Liver (tissue), 9 donors: Measurements from ENCODE around the gene PGAP3. TPM values are rescaled to one million over a fixed set of nuclear protein-coding genes. Genes with fewer than 3 reads are reported as not detected.
A peak's percentile ranks its signal among the peaks of the same experiment; 100 is the strongest.

Experiments
- DNase-seq: peaks from one replicate; pipeline ENCODE4 v3.0.0-alpha.2; 2017; ENCODE audit warnings: low spot score
- H3K27ac ChIP-seq, 2 donors: one replicate each; pipeline ENCODE4 v1.7.0; 2013; ENCODE audit warnings: inconsistent platforms in 2 of 2, low read length in 2 of 2, control low read depth in 1 of 2, low read depth in 1 of 2, mild to moderate bottlenecking in 1 of 2
- H3K27me3 ChIP-seq, 4 donors: one replicate each; pipeline versions ENCODE4 v1.6.1 to v1.7.0; 2013; ENCODE audit warnings: low read length in 3 of 4, inconsistent platforms in 1 of 4, mild to moderate bottlenecking in 1 of 4, moderate library complexity in 1 of 4; ENCODE audit not compliant: control insufficient read depth in 4 of 4, insufficient read depth in 4 of 4
- H3K36me3 ChIP-seq, 4 donors: one replicate each; pipeline versions ENCODE4 v1.6.1 to v1.7.0; 2013; ENCODE audit warnings: low read length in 3 of 4, mild to moderate bottlenecking in 3 of 4, low read depth in 1 of 4, moderate library complexity in 1 of 4; ENCODE audit not compliant: control insufficient read depth in 4 of 4, insufficient read depth in 3 of 4
- H3K4me1 ChIP-seq, 4 donors: one replicate each; pipeline versions ENCODE4 v1.6.1 to v1.7.0; 2013; ENCODE audit warnings: low read length in 3 of 4, mild to moderate bottlenecking in 3 of 4, moderate library complexity in 1 of 4; ENCODE audit not compliant: control insufficient read depth in 4 of 4, insufficient read depth in 4 of 4
- H3K4me3 ChIP-seq, 3 donors: one replicate each; pipeline versions ENCODE4 v1.6.1 to v1.7.0; 2013; ENCODE audit warnings: low read length in 3 of 3, control low read depth in 1 of 3, low read depth in 1 of 3, mild to moderate bottlenecking in 1 of 3
- H3K9ac ChIP-seq, 2 donors: one replicate each; pipeline ENCODE4 v1.7.0; 2013; ENCODE audit warnings: low read length in 2 of 2, mild to moderate bottlenecking in 2 of 2, moderate library complexity in 2 of 2, control low read depth in 1 of 2, low read depth in 1 of 2
- H3K9me3 ChIP-seq, 4 donors: one replicate each; pipeline versions ENCODE4 v1.6.1 to v1.7.0; 2013; ENCODE audit warnings: low read length in 3 of 4; ENCODE audit not compliant: control insufficient read depth in 4 of 4
- ATF3 ChIP-seq: IDR thresholded peaks from 2 replicates; pipeline ENCODE4 v1.6.1; 2016; ENCODE audit warnings: antibody characterized with exemption
- CTCF ChIP-seq: fragments of 150-350 bp; IDR thresholded peaks from 2 replicates; pipeline ENCODE4 v1.5.1; 2017; ENCODE audit warnings: improper control_type of control experiment, low read depth, low read length; ENCODE audit not compliant: missing input control
- EGR1 ChIP-seq, 2 donors: IDR thresholded peaks; 2 replicates each; pipeline ENCODE4 v1.6.1; 2016 to 2018; ENCODE audit warnings: antibody characterized with exemption in 2 of 2, low read depth in 2 of 2
- FOXA1 ChIP-seq: IDR thresholded peaks from 2 replicates; pipeline ENCODE4 v1.6.1; 2016; ENCODE audit warnings: antibody characterized with exemption
- FOXA2 ChIP-seq: IDR thresholded peaks from 2 replicates; pipeline ENCODE4 v1.6.1; 2016; ENCODE audit warnings: antibody characterized with exemption
- GABPA ChIP-seq, 2 donors: IDR thresholded peaks in 1 of 2; conservative IDR thresholded peaks in 1 of 2; 2 replicates each; pipeline ENCODE4 v1.6.1; 2016; ENCODE audit warnings: antibody characterized with exemption in 2 of 2, mild to moderate bottlenecking in 1 of 2, moderate library complexity in 1 of 2
- HNF4A ChIP-seq, 2 donors: conservative IDR thresholded peaks; 2 replicates each; pipeline ENCODE4 v1.6.1; 2016; ENCODE audit warnings: antibody characterized with exemption in 2 of 2, mild to moderate bottlenecking in 2 of 2
- HNF4G ChIP-seq: IDR thresholded peaks from 2 replicates; pipeline ENCODE4 v1.6.1; 2016; ENCODE audit warnings: antibody characterized with exemption
- JUND ChIP-seq, 2 donors: IDR thresholded peaks; 2 replicates each; pipeline ENCODE4 v1.6.1; 2016; ENCODE audit warnings: antibody characterized with exemption in 2 of 2
- MAX ChIP-seq: IDR thresholded peaks from 2 replicates; pipeline ENCODE4 v1.6.1; 2016; ENCODE audit warnings: antibody characterized with exemption
- NR2F2 ChIP-seq: IDR thresholded peaks from 2 replicates; pipeline ENCODE4 v1.6.1; 2016; ENCODE audit warnings: antibody characterized with exemption
- RAD21 ChIP-seq, 2 donors: IDR thresholded peaks; 2 replicates each; pipeline ENCODE4 v1.6.1; 2016; ENCODE audit warnings: antibody characterized with exemption in 2 of 2, mild to moderate bottlenecking in 2 of 2
- REST ChIP-seq: IDR thresholded peaks from 2 replicates; pipeline ENCODE4 v1.6.1; 2016; ENCODE audit warnings: antibody characterized with exemption, mild to moderate bottlenecking
- RXRA ChIP-seq, 2 donors: IDR thresholded peaks; 2 replicates each; pipeline ENCODE4 v1.6.1; 2017 to 2018; ENCODE audit warnings: antibody characterized with exemption in 2 of 2, mild to moderate bottlenecking in 1 of 2
- SP1 ChIP-seq: IDR thresholded peaks from 2 replicates; pipeline ENCODE4 v1.6.1; 2018; ENCODE audit warnings: antibody characterized with exemption, mild to moderate bottlenecking
- TAF1 ChIP-seq: conservative IDR thresholded peaks from 2 replicates; pipeline ENCODE4 v1.6.1; 2016; ENCODE audit warnings: antibody characterized with exemption, mild to moderate bottlenecking
- YY1 ChIP-seq: IDR thresholded peaks from 2 replicates; pipeline ENCODE4 v1.6.1; 2016; ENCODE audit warnings: antibody characterized with exemption, mild to moderate bottlenecking
- ZBTB33 ChIP-seq: IDR thresholded peaks from 2 replicates; pipeline ENCODE4 v1.6.1; 2016; ENCODE audit warnings: antibody characterized with exemption
- WGBS: extraction: QIAGEN DNeasy Blood & Tissue Kit; methylation state at CpG from one replicate; pipeline ENCODE4 v1.1.7; 2013; 5-methylcytosine and 5-hydroxymethylcytosine counted together
- polyA plus RNA-seq, 2 donors: library from polyadenylated mRNA; stranded (reverse) in 1 of 2; unstranded in 1 of 2; fragments of 200-250 nt in 1 of 2; fragments of >200 nt in 1 of 2; fragmentation: Nextera tagmentation in 1 of 2; extraction: Ambion mirVana in 1 of 2; gene quantifications; one replicate each; pipeline versions ENCODE4 v1.2.1 to v1.2.3, GENCODE V29; 2013 to 2015
- total RNA-seq, 2 donors: library from RNA; depleted of rRNA; stranded (reverse); fragments of >200 nt; gene quantifications; one replicate each; pipeline ENCODE4 v1.2.3, GENCODE V29; 2014
- donor health status: healthy.
- donor health status: healthy.
- donor health status: healthy.
- donor health status: healthy.
- donor health status: healthy.

PGAP3 gene
- total and polyA plus RNA-seq, 4 donors = 7.9 to 19.5 (median 14.0) TPM

GRCh38 chr17:39655105-39655504 lies 32.8 kb downstream of the PGAP3 start:
- no peak for TF ChIP-seq ZBTB33
- no peak overlapping the region for H3K4me3 ChIP-seq
- no peak overlapping the region for H3K9ac ChIP-seq
- no peak overlapping the region for H3K27ac ChIP-seq
- no peaks in the 10 kb centered on the region for H3K27me3 ChIP-seq
- no peaks in the 10 kb centered on the region for H3K9me3 ChIP-seq
- peaks cover 3 to 6% (median 6%) of the 10 kb centered on the region in 4 donors for H3K4me1 ChIP-seq
- no peak for DNase-seq
- H3K36me3 ChIP-seq = peaks cover 0 to 8% (median 4%) of the 10 kb centered on the region in 4 donors
- WGBS = 92% methylated on average over 2 of the region's 2 CpGs

- Histone ChIP-seq H3K4me1 (peaks cover 3 to 6% (median 4%) of the 10 kb centered on the region in 4 donors), H3K36me3 (peaks cover 0 to 7% (median 3%) of the 10 kb centered on the region in 4 donors), H3K9ac (no peak overlapping the region), H3K4me3 (no peak overlapping the region), H3K27me3 (no peaks in the 10 kb centered on the region), H3K27ac (no peak overlapping the region), H3K9me3 (no peaks in the 10 kb centered on the region)
- DNase-seq = peak; percentile 85
- 63% methylated on average over 14 of the region's 14 CpGs for WGBS
- TF ChIP-seq RAD21 (IDR thresholded peaks at IDR 0.05) = peak in 1 of 2 donors; percentile 75
- TF ChIP-seq HNF4G = no peak
- TF ChIP-seq JUND (IDR thresholded peaks at IDR 0.05) = no peak
- TF ChIP-seq FOXA1 = no peak
- TF ChIP-seq RXRA (IDR thresholded peaks at IDR 0.05) = peak in 1 of 2 donors; percentile 72
- TF ChIP-seq EGR1 (IDR thresholded peaks at IDR 0.05; ENCODE audit: low read depth in 2 of 2) = no peak
- peak; percentile 63 for TF ChIP-seq CTCF
- no peak for TF ChIP-seq GABPA (IDR thresholded peaks at IDR 0.05 in 1 of 2, conservative IDR thresholded peaks at IDR 0.05 in 1 of 2)
- no peak for TF ChIP-seq ZBTB33
- no peak for TF ChIP-seq YY1
- no peak for TF ChIP-seq MAX
- TF ChIP-seq TAF1 = no peak
- TF ChIP-seq NR2F2 = no peak
- no peak for TF ChIP-seq SP1
- TF ChIP-seq FOXA2 = no peak
- peak in 1 of 2 donors; percentile 60 for TF ChIP-seq HNF4A (conservative IDR thresholded peaks at IDR 0.05)
- no peak for TF ChIP-seq REST
- no peak for TF ChIP-seq ATF3
Observed at GRCh38 chr17:39653662-39654331, 34.1 kb downstream of the PGAP3 start.
